AG04450 (cell line): Measurements from ENCODE around the gene ST7. TPM values are rescaled to one million over a fixed set of nuclear protein-coding genes. Genes with fewer than 3 reads are reported as not detected.

ENCODE experiments used
- CTCF ChIA-PET: fragments of 300-600, 350-600 bp; formaldehyde crosslinking; extraction: SDS; loops from one replicate; lab custom pipeline; 2022; ENCODE audit warnings: antibody characterized with exemption, inconsistent platforms; lab: Charles Lee
- POLR2A ChIA-PET: fragments of 350-600 bp; formaldehyde crosslinking; extraction: SDS; loops from one replicate; lab custom pipeline; 2021; ENCODE audit warnings: antibody characterized with exemption, inconsistent platforms; lab: Yijun Ruan, JAX
- DNase-seq: peaks from one replicate; pipeline ENCODE4 v3.0.0-alpha.2; 2011; ENCODE audit warnings: low read depth, low spot score
- H3K27ac ChIP-seq: one replicate; pipeline ENCODE4 v1.5.1; 2012; ENCODE audit warnings: low read depth, low read length, control low read depth
- H3K27me3 ChIP-seq: one replicate; pipeline ENCODE4 v1.6.0; 2012; ENCODE audit warnings: low read length; ENCODE audit not compliant: control insufficient read depth, insufficient read depth
- H3K4me3 ChIP-seq: 2 replicates; pipeline ENCODE4 v1.5.1; 2011; ENCODE audit warnings: mild to moderate bottlenecking, low read depth, low read length, control low read depth
- H3K9me3 ChIP-seq: 2 replicates; pipeline ENCODE4 v1.5.1; 2012; ENCODE audit warnings: low read length; ENCODE audit not compliant: control insufficient read depth, insufficient read depth
- CTCF ChIP-seq: IDR thresholded peaks from 2 replicates; pipeline ENCODE4 v1.5.1; 2011; ENCODE audit warnings: low read depth, low read length, control low read depth, inconsistent platforms
- polyA plus RNA-seq: library from polyadenylated mRNA; depleted of rRNA; stranded (reverse); fragments of >200 nt; gene quantifications from 2 replicates; pipeline ENCODE4 v1.2.3, GENCODE V29; 2011

The ST7 gene
- polyA plus RNA-seq, 1 experiment = 34.5 TPM

- H3K27ac ChIP-seq = no peak overlapping the region
- CTCF ChIA-PET = interaction anchor here (3.6 kb wide), 1 partner anchor 9 kb away, joined by 26 read pairs; no protein-coding TSS in a partner anchor
- TF ChIP-seq CTCF = no peak
- H3K27me3 ChIP-seq = no peaks in the 10 kb centered on the region
- no peak for DNase-seq
- peaks cover 8% of the 10 kb centered on the region; the same call in 1 of the 2 replicates for H3K9me3 ChIP-seq
- H3K4me3 ChIP-seq = no peak overlapping the region
- POLR2A ChIA-PET = no interaction called here
Measured at GRCh38 chr7:116994611-116995010, 41.3 kb downstream of the ST7 start.

GRCh38 chr7:116997972-116998371 is 44.7 kb downstream of the ST7 start:
- no peaks in the 10 kb centered on the region for H3K27me3 ChIP-seq
- ChIA-PET POLR2A (no interaction called here), CTCF (interaction anchor here (1.4 to 5.3 kb wide), 2 partner anchors 9 to 13 kb away, joined by 6 to 29 read pairs; no protein-coding TSS in a partner anchor)
- peaks cover 8% of the 10 kb centered on the region; the same call in 1 of the 2 replicates for H3K9me3 ChIP-seq
- no peak for TF ChIP-seq CTCF
- no peak for DNase-seq
- no peak overlapping the region for H3K27ac ChIP-seq
- H3K4me3 ChIP-seq = no peak overlapping the region

GRCh38 chr7:116998567-116999175 is 45.4 kb downstream of the ST7 start:
- POLR2A ChIA-PET = no interaction called here
- no peak overlapping the region for H3K4me3 ChIP-seq
- no peak overlapping the region for H3K27ac ChIP-seq
- DNase-seq = no peak
- no peaks in the 10 kb centered on the region for H3K27me3 ChIP-seq
- CTCF ChIA-PET = interaction anchor here (0.8 to 5.3 kb wide), 4 partner anchors 10 to 129 kb away, joined by 4 to 29 read pairs (median 6); no protein-coding TSS in a partner anchor
- no peak for TF ChIP-seq CTCF
- peaks cover 8% of the 10 kb centered on the region; the same call in 1 of the 2 replicates for H3K9me3 ChIP-seq

GRCh38 chr7:116999311-116999710 is 46.0 kb downstream of the ST7 start:
- ChIA-PET CTCF (interaction anchor here (0.8 to 5.3 kb wide), 4 partner anchors 11 to 129 kb away, joined by 4 to 29 read pairs (median 6); no protein-coding TSS in a partner anchor), POLR2A (interaction anchor here (1.3 kb wide), 1 partner anchor 10 kb away, joined by 3 read pairs; no protein-coding TSS in a partner anchor)
- DNase-seq = no peak
- H3K27ac ChIP-seq = no peak overlapping the region
- TF ChIP-seq CTCF = no peak
- H3K27me3 ChIP-seq = no peaks in the 10 kb centered on the region
- peaks cover 8% of the 10 kb centered on the region; the same call in 1 of the 2 replicates for H3K9me3 ChIP-seq
- no peak overlapping the region for H3K4me3 ChIP-seq

GRCh38 chr7:117001283-117001682 is 48.0 kb downstream of the ST7 start:
- CTCF ChIA-PET = interaction anchor here (5.3 kb wide), 1 partner anchor 13 kb away, joined by 29 read pairs; no protein-coding TSS in a partner anchor
- POLR2A ChIA-PET = no interaction called here

More at GRCh38 chr7:117001283-117001682, 48.0 kb downstream of the ST7 start:
- TF ChIP-seq CTCF = no peak
- Histone ChIP-seq H3K27me3 (no peaks in the 10 kb centered on the region), H3K27ac (no peak overlapping the region), H3K9me3 (peaks cover 8% of the 10 kb centered on the region; the same call in 1 of the 2 replicates), H3K4me3 (no peak overlapping the region)
- DNase-seq = no peak
